Bronchial epithelial cell (primary cell): ENCODE data around the gene ENTR1. TPM values are rescaled to one million over a fixed set of nuclear protein-coding genes. Genes with fewer than 3 reads are reported as not detected.

ENCODE experiments used
- DNase-seq: peaks from one replicate; pipeline ENCODE4 v3.0.0-alpha.2; 2010; ENCODE audit warnings: low read depth
- FAIRE-seq: peaks from 2 replicates; lab custom pipeline; 2011; peaks lifted over from hg19 to GRCh38; lab: Jason Lieb, UNC
- H3K27me3 ChIP-seq: 2 replicates; pipeline ENCODE4 v1.5.1; 2011; ENCODE audit warnings: low read length; ENCODE audit not compliant: control insufficient read depth, insufficient read depth
- H3K36me3 ChIP-seq: 2 replicates; pipeline ENCODE4 v1.5.1; 2011; ENCODE audit warnings: low read length; ENCODE audit not compliant: control insufficient read depth, insufficient read depth
- H3K4me3 ChIP-seq: 2 replicates; pipeline ENCODE4 v1.5.1; 2011; ENCODE audit warnings: mild to moderate bottlenecking, low read depth, low read length, control low read depth
- CTCF ChIP-seq: IDR thresholded peaks from 2 replicates; pipeline ENCODE4 v1.5.1; 2011; ENCODE audit warnings: mild to moderate bottlenecking, moderate library complexity, low read length, control low read depth, inconsistent platforms; ENCODE audit not compliant: insufficient read depth, severe bottlenecking
- total RNA-seq: library from RNA; depleted of rRNA; stranded (reverse); fragments of >200 nt; gene quantifications from 2 replicates; pipeline ENCODE4 v1.2.1, GENCODE V29; 2014

Gene ENTR1
- total RNA-seq, 1 donor from 2014 or later: 89.0 TPM

- TF ChIP-seq CTCF: no peak
- DNase-seq: no peak
- H3K27me3 ChIP-seq: no peaks in the 10 kb centered on the region
These were observed 25.7 kb upstream of the ENTR1 start for GRCh38 chr9:136436055-136436634.

GRCh38 chr9:136434580-136435169, 24.3 kb upstream of the ENTR1 start:
- no peak for DNase-seq
- H3K27me3 ChIP-seq: no peaks in the 10 kb centered on the region
- FAIRE-seq: no peak
- peaks cover 16% of the 10 kb centered on the region for H3K36me3 ChIP-seq
- H3K4me3 ChIP-seq: no peak overlapping the region
- no peak for TF ChIP-seq CTCF

More at GRCh38 chr9:136436055-136436634, 25.7 kb upstream of the ENTR1 start:
- Histone ChIP-seq H3K36me3 (peaks cover 12% of the 10 kb centered on the region), H3K4me3 (no peak overlapping the region)
- FAIRE-seq: no peak

- TF ChIP-seq CTCF: no peak
- DNase-seq (no peak), FAIRE-seq (no peak)
- H3K27me3 ChIP-seq: no peaks in the 10 kb centered on the region
- H3K36me3 ChIP-seq: peaks cover 18% of the 10 kb centered on the region
- H3K4me3 ChIP-seq: no peak overlapping the region
These were observed 23.6 kb upstream of the ENTR1 start for GRCh38 chr9:136433849-136434579.

GRCh38 chr9:136433043-136433715, 22.8 kb upstream of the ENTR1 start:
- DNase-seq (no peak), FAIRE-seq (no peak)
- no peak for TF ChIP-seq CTCF
- no peak overlapping the region for H3K4me3 ChIP-seq
- H3K36me3 ChIP-seq: peaks cover 21% of the 10 kb centered on the region
- no peaks in the 10 kb centered on the region for H3K27me3 ChIP-seq

GRCh38 chr9:136432591-136432990, 22.2 kb upstream of the ENTR1 start:
- DNase-seq (no peak), FAIRE-seq (no peak)
- Histone ChIP-seq H3K4me3 (no peak overlapping the region), H3K27me3 (no peaks in the 10 kb centered on the region), H3K36me3 (peaks cover 21% of the 10 kb centered on the region)
- TF ChIP-seq CTCF: no peak
